Amygdala (tissue), 56 donors: Measurements from ENCODE around the gene TLCD3B.
"Not testable (repeated sequence)": the region's sequence is repeated elsewhere in the genome, so short reads cannot be mapped to it uniquely, and the experiment has no call there.

Source experiments
- DNase-seq, 56 donors: peaks; one replicate each; lab custom pipeline; 2025; lab: John Stamatoyannopoulos, UW

Gene TLCD3B

GRCh38 chr16:30063893-30064728 is 33.0 kb upstream of the TLCD3B start:
- peak; percentile 14 to 86 (median 72) for DNase-seq

DNA sequence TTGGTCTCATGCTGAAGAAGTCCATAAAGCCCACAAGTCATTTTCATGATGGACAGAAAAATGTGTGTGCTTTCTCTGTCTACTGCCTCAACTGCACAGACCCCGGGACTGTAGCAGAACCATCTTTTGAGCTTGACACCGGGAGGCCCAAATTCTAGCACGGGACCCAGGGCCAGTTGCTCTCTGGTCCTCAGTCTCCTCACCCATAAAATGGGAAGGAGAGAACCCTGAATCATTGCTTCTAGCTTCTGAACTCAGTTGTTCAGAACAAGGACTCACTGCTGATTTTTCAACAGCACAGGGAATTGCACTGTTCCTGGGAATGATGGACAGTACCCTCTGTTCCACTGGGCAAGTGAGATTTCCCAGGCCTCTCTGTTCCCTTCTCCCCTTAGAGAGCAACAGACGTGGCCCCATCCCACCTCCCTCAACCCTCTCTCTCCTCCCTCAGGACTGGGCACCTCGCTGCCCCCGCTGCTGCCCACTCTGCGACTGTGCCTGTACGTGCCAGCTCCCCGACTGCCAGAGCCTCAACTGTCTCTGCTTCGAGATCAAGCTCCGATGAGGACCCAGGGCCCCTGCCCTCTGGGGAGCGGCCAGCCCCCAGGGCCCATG is 32.3 kb upstream of the TLCD3B start:
- DNase-seq = peak in 2 of 56 donors; percentile 59 to 76

DNA sequence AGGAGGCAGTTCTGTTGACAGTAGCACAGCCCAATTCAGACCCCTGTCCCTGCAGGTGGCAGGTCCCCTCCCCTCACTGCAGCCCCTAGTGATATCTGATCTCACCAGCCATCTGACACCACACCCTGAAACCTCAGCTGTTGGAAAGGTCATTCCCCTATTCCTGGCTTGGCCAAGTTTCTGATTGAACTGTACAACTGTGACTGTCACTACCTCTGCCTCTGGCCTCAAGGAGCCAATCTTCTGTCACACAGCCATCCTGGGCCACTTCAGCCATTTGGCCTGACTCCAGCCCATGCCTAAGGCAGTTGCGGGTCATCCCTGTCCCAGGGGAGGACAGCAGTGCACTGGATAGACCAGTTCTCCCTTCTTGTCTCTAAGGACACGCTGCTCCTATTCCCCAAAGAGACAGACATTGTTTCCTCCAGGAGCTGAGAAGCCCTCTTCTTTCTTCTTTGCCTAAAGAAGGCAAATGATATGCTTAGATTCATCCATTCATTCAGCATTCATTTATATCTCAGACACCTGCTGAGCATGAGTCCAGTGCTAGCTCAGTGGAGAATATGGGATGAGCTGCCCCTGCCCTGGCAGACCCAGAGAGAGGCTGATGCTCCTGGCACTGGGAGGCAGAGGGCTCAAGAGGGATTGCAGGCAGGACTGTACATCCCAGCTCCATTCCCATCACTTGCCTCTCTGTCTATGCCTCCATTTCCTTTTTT is 29.9 kb upstream of the TLCD3B start:
- no peak for DNase-seq

- DNase-seq = no peak
Observed at GRCh38 chr16:30060346-30060745, 29.3 kb upstream of the TLCD3B start.

GRCh38 chr16:30054959-30055553 is 24.0 kb upstream of the TLCD3B start:
- peak in 2 of 56 donors; percentile 12 to 15 for DNase-seq

DNA sequence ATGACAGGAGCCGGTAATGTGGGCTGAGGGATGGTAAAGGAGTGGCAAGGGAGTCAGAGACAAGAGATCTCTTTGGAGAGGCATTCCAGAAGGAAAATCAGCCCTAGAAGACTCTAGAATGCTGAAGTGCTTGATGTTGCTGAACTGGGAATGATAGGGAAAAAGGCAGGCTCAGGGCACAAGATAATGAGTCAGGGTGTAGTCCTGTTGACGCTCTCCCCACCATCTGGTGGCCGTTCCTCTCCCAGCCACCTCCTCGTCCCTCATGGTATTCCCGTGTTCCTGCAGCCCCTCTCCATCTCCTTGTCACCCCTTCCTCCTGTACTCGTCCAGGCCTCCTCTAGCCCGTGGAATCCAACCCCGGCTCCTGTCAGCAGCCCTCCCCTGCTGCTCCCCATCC is 23.4 kb upstream of the TLCD3B start:
- no peak for DNase-seq

- peak in 2 of 56 donors; percentile 12 to 43 for DNase-seq
Observed at GRCh38 chr16:30053376-30054015, 22.4 kb upstream of the TLCD3B start.

- peak in 55 of 56 donors; percentile 17 to 94 (median 77) for DNase-seq
Observed at GRCh38 chr16:30052671-30053372, 21.8 kb upstream of the TLCD3B start.

DNA sequence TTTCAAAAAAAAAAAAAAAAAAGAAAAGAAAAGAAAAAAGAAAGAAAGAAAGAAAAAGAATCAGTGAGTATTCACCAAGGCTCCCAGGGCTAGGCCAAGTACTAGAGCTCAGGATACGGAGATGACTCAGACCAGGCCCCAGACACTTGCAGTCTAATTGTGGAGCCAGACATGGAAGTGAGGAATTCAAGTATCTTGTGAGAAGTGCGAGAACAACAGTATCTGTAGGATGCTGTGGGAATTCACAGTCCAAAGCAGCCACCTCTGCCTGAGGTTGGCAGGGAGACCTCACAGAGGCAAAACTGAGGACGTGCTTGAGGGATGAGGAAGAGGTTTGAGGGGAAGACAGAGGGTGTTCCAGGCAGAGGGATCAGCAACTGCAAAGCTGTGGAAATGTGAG is 20.4 kb upstream of the TLCD3B start:
- DNase-seq = no peak

- DNase-seq = peak in 41 of 56 donors; percentile 10 to 90 (median 60)
Observed at GRCh38 chr16:30049871-30050270, 18.8 kb upstream of the TLCD3B start.

GRCh38 chr16:30046588-30046987 is 15.5 kb upstream of the TLCD3B start:
- no peak for DNase-seq

DNA sequence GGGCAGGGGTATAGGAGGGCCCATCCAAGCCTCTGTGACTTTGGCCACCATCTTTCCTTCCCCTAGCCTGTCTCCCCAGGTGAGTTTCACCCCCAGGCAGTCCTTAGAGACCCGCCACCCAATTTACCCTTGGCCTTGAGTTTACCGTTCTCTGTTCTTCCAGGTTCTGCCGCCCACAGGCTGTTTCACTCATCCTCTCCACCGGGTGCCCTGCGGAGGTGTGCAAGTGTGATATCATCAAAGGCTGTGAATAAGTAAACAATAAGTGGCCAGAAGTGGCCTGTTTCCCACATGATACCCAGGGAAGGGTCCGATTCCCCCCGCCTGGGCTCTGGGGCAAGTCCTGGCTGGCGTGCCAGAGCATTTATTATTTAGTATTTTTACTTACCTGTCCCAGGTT is 15.1 kb upstream of the TLCD3B start:
- no peak for DNase-seq

DNA sequence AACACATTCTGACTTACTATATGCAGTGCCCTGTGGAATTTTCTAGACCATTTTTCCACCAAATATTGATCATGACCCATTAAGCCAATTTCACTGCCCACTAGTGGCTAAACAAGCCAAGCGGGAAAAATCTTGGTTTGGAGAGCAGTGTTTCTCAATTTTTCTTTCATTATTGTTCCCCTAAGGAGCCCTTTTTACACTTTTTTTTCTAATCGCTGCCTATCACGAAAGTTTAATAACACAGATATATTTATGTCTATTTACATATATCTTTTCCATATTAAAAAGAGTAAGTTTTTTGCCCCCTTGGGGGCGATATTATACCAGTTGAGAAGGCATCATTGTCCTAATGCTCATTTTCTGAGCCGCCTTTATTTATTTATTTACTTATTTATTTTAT is 10.8 kb upstream of the TLCD3B start:
- peak in 1 of 56 donors; percentile 6 for DNase-seq

- DNase-seq = not testable (repeated sequence)
Observed at GRCh38 chr16:30040690-30041089, 9.6 kb upstream of the TLCD3B start.

DNA sequence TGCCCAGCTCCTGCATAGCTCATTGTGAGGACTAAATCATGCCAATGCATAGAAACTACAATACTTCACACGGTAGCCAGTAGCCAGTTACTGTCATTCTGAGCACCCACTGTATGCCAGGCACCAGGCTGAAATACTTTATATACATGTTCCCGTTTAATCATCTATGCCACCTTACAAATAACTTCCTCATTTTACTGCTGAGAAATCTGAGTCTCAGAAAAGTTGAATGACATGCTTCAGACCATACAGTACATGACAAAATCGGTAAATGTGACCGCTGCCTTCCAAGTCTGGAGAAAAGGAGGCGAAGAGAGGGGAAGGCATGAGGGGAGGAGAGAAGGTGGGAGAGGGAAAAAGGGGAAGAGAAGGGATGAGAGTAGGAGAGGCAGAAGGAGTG is 9.2 kb upstream of the TLCD3B start:
- no peak for DNase-seq

DNA sequence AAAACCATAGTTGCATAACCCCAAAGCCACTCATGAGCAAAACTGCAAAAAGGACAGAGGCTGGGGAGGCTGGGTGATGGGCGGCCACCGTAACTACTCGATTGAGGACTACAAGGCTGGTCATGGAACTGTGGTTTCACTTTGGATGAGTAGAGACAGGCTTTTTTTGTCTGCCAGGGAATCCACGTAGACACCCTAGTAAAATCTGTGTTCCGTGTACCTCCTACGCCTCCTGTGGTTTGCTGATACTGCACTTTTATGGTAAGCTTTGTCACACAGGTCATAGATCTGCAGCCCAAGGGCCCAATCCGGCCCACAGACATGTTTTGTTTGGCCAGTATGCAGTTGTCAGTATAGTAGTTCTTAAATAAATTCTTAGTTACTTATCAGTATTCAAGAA is 2.2 kb upstream of the TLCD3B start:
- no peak for DNase-seq

- peak in 25 of 56 donors; percentile 5 to 67 (median 32) for DNase-seq
Observed at GRCh38 chr16:30032083-30032819, 1.2 kb upstream of the TLCD3B start.

- no peak for DNase-seq
Observed at GRCh38 chr16:30031477-30031918, 427 bp upstream of the TLCD3B start.
